ENCODE data around the gene SYT12.

GRCh38 chr11:67033661-67034166 lies 10.8 kb downstream of the SYT12 start:
- no peak for TF ChIP-seq CTCF (IDR thresholded peaks at IDR 0.05)
- TF ChIP-seq POLR2A (IDR thresholded peaks at IDR 0.05) = no peak
